Measurements from ENCODE around the gene ATP11C. TPM values are rescaled to one million over a fixed set of nuclear protein-coding genes. Genes with fewer than 3 reads are reported as not detected.
"Not testable (repeated sequence)": the region's sequence is repeated elsewhere in the genome, so short reads cannot be mapped to it uniquely, and the experiment has no call there.

ATP11C gene
- total RNA-seq, 1 donor from 2014 or later: 20.0 TPM

DNA sequence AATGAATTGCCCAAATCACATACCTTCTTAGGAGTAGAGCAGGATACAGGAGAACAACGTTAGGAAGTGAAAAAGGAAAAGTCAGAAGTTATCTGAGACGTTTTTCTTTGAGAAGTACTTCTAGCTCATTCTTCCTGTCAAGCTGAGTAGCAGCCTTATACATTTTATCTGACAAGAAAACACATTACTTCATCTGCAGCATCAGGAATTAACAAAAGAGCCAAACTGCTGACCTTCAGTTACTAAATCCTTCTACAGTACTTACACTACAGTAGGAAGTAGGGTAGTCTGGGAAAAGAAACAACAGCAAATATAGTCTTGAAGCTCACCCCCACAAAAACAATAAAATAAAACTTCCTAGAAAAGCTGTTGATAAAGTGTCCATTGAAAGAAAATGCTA is 57.0 kb downstream of the ATP11C start:
- DNase-seq: no peak
- intact Hi-C loops (cut with micrococcal nuclease): no loop called here
- peaks cover 2% of the 10 kb centered on the region for H3K4me1 Mint-ChIP-seq
- no peaks in the 10 kb centered on the region for H3K9me3 Mint-ChIP-seq
- H3K27me3 Mint-ChIP-seq: no peaks in the 10 kb centered on the region
- no peak overlapping the region for H3K4me3 Mint-ChIP-seq
- no peak overlapping the region for H3K27ac Mint-ChIP-seq
- peaks cover 8% of the 10 kb centered on the region for H3K36me3 Mint-ChIP-seq (ENCODE audit: low read depth)

DNA sequence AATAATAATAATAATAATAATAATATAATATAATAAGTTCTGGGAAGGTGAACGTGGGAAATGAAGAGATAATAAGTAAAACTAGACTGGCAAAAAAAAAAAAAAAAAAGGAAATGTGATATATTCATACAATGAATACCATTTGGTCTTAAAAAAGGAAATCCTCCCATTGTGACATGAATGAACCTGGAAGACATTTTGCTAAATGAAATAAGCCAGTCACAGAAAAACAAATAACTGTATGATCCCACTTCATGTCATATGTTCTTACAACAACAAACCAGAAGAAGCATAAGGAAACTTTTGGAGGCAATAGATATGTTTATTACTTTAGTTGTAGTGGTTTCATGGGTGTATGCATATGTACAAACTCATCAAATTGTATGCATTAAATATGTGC is 63.1 kb downstream of the ATP11C start:
- Mint-ChIP-seq H3K27me3 (no peaks in the 10 kb centered on the region), H3K4me3 (no peak overlapping the region), H3K9me3 (no peaks in the 10 kb centered on the region), H3K27ac (no peak overlapping the region), H3K36me3 (ENCODE audit: low read depth) (peaks cover 8% of the 10 kb centered on the region), H3K4me1 (peaks cover 2% of the 10 kb centered on the region)
- DNase-seq: no peak
- intact Hi-C loops (cut with micrococcal nuclease): no loop called here

DNA sequence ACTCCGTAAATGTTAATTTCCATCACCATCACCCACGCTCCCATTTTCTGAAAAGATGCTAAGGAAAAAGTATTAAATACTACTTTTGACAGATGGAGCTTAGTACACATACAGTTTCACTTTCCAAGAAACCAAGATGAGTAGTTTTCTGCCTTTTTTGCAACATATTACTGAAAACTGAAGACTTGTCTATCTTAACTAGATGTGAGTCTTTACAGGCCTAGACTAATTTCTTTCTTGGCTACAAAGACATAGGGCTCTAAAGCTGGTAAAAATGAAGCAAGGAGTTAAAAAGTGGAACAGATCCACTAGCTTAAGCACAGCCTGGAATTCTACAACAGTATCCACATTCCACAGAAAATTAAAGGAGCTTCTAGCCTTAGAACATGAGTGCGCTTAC is 68.2 kb downstream of the ATP11C start:
- intact Hi-C loops (cut with micrococcal nuclease): no loop called here
- Mint-ChIP-seq H3K4me1 (peaks cover 6% of the 10 kb centered on the region), H3K27ac (no peak overlapping the region), H3K27me3 (no peaks in the 10 kb centered on the region), H3K9me3 (no peaks in the 10 kb centered on the region), H3K4me3 (no peak overlapping the region), H3K36me3 (ENCODE audit: low read depth) (peaks cover 5% of the 10 kb centered on the region)
- no peak for DNase-seq

DNA sequence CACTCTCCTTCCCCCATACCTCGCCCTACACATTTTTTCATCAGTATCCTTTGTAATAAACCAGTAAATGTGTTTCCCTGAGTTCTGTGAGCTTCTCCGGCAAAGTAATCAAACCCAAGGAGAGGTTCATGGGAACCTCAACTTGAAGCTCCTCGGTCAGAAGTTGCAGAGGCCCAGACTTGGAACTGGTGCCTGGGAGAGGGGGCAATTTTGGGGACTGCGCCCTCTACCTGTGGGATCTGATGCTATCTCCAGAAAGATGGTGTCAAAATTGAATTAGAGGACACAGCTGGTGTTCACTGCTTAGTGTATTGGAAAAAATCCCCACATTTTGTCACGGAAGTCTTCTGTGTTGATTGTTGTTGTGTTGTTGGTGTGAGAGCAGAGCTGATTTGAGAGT is 70.6 kb downstream of the ATP11C start:
- H3K9me3 Mint-ChIP-seq: no peaks in the 10 kb centered on the region

DNA sequence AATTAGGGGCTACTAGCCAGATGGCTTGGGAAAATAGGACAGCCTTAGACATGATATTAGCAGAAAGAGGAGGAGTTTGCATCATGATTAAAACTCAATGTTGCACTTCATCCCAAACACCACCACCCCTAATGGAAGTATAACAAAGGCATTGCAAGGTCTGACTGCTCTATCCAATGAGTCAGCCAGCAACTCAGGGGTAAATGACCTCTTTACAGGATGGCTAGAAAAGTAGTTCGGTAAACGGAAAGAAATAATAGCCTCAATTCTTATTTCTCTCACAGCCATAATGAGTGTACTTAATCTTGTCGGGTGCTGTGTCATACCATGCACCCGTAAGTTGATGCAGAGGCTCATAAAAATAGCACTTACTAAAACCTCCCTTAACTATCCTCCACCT is 76.0 kb downstream of the ATP11C start:
- H3K27ac Mint-ChIP-seq; H3K4me3 Mint-ChIP-seq; DNase-seq; H3K27me3 Mint-ChIP-seq; H3K9me3 Mint-ChIP-seq; intact Hi-C loops (cut with micrococcal nuclease); H3K36me3 Mint-ChIP-seq (ENCODE audit: low read depth); H3K4me1 Mint-ChIP-seq: not testable (repeated sequence)

More for the DNA sequence above, 70.6 kb downstream of the ATP11C start:
- Mint-ChIP-seq H3K4me1 (peaks cover 5% of the 10 kb centered on the region), H3K27ac (no peak overlapping the region), H3K27me3 (no peaks in the 10 kb centered on the region), H3K4me3 (no peak overlapping the region), H3K36me3 (ENCODE audit: low read depth) (no peaks in the 10 kb centered on the region)
- no peak for DNase-seq
- intact Hi-C loops (cut with micrococcal nuclease): no loop called here

DNA sequence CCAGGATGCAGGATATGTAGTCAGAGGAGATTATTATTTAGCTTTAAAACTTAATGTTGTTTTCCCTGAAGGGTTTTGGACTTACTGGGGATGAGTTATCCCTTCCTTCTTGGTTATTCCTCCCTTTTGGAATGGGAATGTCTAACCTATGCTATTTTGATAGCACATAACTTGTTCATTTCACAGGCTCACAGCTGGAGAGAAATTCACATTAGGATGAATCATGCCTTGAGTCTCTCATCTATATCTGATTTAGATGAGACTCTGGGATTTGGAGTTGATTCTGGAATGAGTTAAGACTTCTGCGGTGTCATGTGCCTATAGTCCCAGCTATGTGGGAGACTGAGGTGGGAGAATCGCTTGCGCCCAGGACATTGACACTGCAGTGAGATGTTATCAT is 81.1 kb downstream of the ATP11C start:
- no peak overlapping the region for H3K4me3 Mint-ChIP-seq
- intact Hi-C loops (cut with micrococcal nuclease): no loop called here

DNA sequence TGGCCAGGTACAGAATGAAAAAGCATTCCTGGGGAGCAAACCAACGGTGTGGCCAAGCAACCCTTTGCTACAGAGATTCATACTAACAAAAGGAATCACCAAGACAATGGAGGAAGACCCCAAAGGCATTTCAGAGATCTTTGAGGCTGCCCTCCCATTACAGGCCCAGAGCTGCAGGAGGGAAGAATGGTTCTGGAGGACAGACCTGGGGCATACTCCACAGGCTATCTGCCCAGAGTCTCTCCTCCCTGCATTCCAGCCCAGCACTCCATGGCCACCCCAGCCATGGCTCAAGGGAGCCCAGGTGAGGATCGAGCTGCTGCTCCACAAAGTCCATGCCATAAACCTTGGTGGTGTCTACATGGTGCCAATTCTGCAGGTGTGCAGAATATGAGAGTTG is 81.9 kb downstream of the ATP11C start:
- no peak for DNase-seq
- Mint-ChIP-seq H3K4me1 (no peaks in the 10 kb centered on the region), H3K9me3 (no peaks in the 10 kb centered on the region), H3K27me3 (no peaks in the 10 kb centered on the region), H3K36me3 (ENCODE audit: low read depth) (no peaks in the 10 kb centered on the region), H3K4me3 (no peak overlapping the region), H3K27ac (no peak overlapping the region)
- intact Hi-C loops (cut with micrococcal nuclease): no loop called here

More for the DNA sequence above, 81.1 kb downstream of the ATP11C start:
- Mint-ChIP-seq H3K27ac (no peak overlapping the region), H3K9me3 (no peaks in the 10 kb centered on the region), H3K36me3 (ENCODE audit: low read depth) (no peaks in the 10 kb centered on the region), H3K4me1 (no peaks in the 10 kb centered on the region), H3K27me3 (no peaks in the 10 kb centered on the region)
- DNase-seq: no peak

DNA sequence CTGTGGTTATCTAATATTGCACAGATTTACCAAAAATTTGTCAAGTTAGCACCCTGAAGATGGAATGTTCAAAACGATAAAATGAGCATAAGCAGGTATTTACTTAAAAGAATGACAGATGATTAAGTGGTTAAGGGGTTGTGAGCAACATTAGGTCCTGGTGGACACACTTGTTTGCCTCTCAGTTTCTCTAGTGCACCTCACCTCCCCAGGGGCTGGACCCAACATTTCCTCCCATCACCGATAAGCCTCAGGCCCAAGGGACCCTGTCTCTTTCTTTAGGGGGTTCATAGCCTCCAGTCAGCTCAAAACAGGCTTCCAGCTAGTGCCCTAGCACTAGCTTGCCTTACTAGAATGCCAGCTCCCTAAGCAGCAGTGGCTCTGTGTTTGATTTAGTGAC is 88.0 kb downstream of the ATP11C start:
- Mint-ChIP-seq H3K27ac (no peak overlapping the region), H3K27me3 (no peaks in the 10 kb centered on the region), H3K4me1 (peaks cover 5% of the 10 kb centered on the region), H3K4me3 (no peak overlapping the region), H3K36me3 (ENCODE audit: low read depth) (peaks cover 2% of the 10 kb centered on the region), H3K9me3 (peaks cover 3% of the 10 kb centered on the region)
- DNase-seq: no peak
- intact Hi-C loops (cut with micrococcal nuclease): no loop called here

DNA sequence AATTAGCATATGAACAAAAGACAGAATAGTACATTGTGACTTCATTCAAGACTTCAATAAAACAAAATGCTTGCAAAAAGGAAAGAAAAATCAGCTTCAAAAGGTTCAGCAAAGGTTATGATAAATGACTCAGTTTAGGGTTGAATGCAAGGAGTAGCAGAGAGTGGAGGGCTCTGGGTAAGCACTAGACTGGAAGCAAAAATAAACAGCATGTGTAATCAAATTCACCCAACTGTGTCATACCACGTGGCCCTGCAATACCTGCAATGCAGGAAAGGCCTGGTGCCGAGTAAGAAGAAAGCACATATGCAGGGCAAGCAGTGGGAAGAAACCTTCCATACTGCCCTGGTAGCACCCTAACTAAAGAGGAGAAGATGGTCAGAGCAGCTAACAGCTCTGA is 88.7 kb downstream of the ATP11C start:
- H3K27ac Mint-ChIP-seq: no peak overlapping the region
- DNase-seq: no peak
- no peaks in the 10 kb centered on the region for H3K27me3 Mint-ChIP-seq
- peaks cover 5% of the 10 kb centered on the region for H3K4me1 Mint-ChIP-seq
- no peak overlapping the region for H3K4me3 Mint-ChIP-seq
- intact Hi-C loops (cut with micrococcal nuclease): no loop called here
- peaks cover 2% of the 10 kb centered on the region for H3K36me3 Mint-ChIP-seq (ENCODE audit: low read depth)
- peaks cover 7% of the 10 kb centered on the region for H3K9me3 Mint-ChIP-seq

DNA sequence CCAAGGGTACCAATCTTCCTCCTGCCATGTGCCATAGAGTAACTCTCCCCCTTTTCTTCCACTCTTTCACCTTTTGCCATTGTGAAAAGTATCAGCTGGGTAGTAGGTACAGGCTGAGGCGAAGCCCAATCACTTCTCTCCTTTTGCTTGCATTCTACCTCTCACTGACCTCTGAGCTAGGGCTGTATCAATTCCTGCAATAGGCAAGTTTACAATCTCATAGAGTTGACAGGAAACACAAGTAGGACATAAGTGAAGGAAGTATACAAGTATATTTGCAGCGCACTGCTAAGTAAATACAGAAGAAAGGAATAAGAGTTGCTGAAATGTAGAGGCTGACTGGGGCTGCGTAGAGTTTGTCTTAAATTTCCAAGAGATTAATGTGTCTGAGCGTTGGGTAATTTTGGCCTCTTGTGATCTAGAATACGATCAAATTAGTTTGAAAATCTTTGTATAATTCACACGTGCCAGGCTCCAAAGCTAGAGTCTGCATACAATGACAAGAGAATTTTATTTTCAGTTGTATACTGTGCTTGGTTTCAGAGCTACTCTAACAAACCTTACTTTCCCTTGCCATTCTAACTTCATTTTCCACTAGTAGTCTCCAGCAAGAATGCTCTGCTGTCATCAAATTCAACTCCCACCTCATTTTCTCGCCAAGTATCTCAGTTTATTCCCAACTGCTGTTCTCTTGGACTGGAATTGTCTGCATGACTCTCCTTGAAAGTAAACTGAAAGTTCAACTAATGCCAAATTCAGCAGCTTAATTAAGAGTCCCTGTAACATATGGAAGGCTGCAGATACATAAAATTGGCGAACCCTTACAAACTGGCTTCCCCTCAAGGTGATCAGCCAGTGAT is 90.3 kb downstream of the ATP11C start:
- DNase-seq: no peak
- peaks cover 10% of the 10 kb centered on the region for H3K9me3 Mint-ChIP-seq
- H3K4me1 Mint-ChIP-seq: peaks cover 5% of the 10 kb centered on the region
- H3K36me3 Mint-ChIP-seq (ENCODE audit: low read depth): peaks cover 5% of the 10 kb centered on the region
- no peak overlapping the region for H3K27ac Mint-ChIP-seq
- intact Hi-C loops (cut with micrococcal nuclease): no loop called here
- H3K4me3 Mint-ChIP-seq: no peak overlapping the region
- no peaks in the 10 kb centered on the region for H3K27me3 Mint-ChIP-seq

DNA sequence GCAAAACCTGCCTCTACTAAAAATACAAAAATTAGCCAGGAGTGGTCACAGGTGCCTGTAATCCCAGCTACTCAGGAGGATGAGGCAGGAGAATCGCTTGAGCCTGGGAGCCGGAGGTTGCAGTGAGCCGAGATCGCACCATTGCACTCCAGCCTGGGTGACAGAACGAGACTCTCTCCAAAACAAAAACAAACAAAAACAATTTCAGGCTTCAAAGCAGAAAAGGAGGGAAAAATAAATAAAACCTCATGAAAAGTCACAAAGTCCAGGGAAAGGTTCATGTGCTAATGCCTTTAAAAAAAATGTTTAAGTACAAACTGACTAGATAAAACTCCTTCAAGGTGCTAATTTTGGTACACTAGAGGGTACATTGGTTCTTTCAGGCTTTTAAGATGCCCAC is 96.5 kb downstream of the ATP11C start:
- intact Hi-C loops (cut with micrococcal nuclease); H3K4me1 Mint-ChIP-seq; H3K9me3 Mint-ChIP-seq; H3K27ac Mint-ChIP-seq; H3K4me3 Mint-ChIP-seq; H3K36me3 Mint-ChIP-seq (ENCODE audit: low read depth); DNase-seq; H3K27me3 Mint-ChIP-seq: not testable (repeated sequence)

DNA sequence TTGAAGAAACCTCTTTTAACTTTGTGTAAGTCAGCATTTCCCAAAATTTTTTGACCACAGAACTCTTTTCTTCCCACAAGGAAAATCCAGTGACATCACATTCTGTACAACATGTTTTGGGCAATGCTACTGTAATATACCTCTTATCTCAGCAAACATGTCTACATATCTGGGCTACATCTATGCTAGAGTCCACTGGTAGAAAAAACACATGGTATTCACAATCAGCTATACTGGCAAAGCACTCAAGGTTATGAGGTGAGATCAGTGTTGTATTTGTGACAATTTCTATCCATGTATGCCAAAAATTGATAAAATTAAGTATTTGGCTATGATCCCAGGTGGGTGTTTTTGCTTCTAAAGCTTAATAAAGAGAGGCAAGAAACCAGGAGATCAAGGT is 98.0 kb downstream of the ATP11C start:
- intact Hi-C loops (cut with micrococcal nuclease): loop anchor here (5.0 kb wide), 1 partner anchor 97 kb away; the partner anchor contains the start of gene ATP11C
- DNase-seq: no peak
- H3K4me1 Mint-ChIP-seq: peaks cover 9% of the 10 kb centered on the region
- no peaks in the 10 kb centered on the region for H3K27me3 Mint-ChIP-seq
- peaks cover 3% of the 10 kb centered on the region for H3K36me3 Mint-ChIP-seq (ENCODE audit: low read depth)
- H3K9me3 Mint-ChIP-seq: peaks cover 6% of the 10 kb centered on the region
- H3K4me3 Mint-ChIP-seq: no peak overlapping the region
- no peak overlapping the region for H3K27ac Mint-ChIP-seq

DNA sequence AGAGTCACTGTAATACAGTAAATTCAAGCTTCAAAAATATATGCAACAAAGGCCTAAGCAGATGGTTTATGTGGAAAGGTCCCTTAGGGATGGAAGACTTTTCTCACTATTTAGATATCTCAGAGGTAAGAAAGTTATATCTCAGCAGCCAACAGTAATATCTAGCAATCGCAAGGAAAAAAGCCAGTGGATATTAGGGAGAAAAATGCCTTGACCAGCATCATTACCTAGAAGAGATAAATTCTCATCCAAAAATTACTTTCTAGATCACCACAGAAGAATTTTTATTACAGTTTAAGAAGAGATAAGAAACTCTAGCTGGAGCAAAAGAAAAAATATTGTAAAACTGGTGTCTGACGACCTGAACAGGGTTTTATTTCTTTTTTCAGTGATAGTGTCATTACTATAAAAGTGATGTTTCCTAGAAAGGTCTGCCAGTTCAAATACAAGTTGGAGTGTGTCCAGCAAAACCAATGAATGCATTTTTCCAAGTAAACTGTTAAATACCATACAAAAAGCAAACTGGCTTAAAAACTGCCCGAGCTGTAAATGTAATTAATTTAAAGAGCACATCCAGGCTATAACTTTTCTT is 100.0 kb downstream of the ATP11C start:
- H3K27ac Mint-ChIP-seq: no peak overlapping the region
- no peaks in the 10 kb centered on the region for H3K27me3 Mint-ChIP-seq
- H3K4me1 Mint-ChIP-seq: peaks cover 11% of the 10 kb centered on the region
- H3K36me3 Mint-ChIP-seq (ENCODE audit: low read depth): peaks cover 2% of the 10 kb centered on the region
- H3K4me3 Mint-ChIP-seq: no peak overlapping the region
- H3K9me3 Mint-ChIP-seq: no peaks in the 10 kb centered on the region
- no peak for DNase-seq
- intact Hi-C loops (cut with micrococcal nuclease): loop anchor here (5.0 kb wide), 1 partner anchor 99 kb away; the partner anchor contains the start of gene ATP11C

DNA sequence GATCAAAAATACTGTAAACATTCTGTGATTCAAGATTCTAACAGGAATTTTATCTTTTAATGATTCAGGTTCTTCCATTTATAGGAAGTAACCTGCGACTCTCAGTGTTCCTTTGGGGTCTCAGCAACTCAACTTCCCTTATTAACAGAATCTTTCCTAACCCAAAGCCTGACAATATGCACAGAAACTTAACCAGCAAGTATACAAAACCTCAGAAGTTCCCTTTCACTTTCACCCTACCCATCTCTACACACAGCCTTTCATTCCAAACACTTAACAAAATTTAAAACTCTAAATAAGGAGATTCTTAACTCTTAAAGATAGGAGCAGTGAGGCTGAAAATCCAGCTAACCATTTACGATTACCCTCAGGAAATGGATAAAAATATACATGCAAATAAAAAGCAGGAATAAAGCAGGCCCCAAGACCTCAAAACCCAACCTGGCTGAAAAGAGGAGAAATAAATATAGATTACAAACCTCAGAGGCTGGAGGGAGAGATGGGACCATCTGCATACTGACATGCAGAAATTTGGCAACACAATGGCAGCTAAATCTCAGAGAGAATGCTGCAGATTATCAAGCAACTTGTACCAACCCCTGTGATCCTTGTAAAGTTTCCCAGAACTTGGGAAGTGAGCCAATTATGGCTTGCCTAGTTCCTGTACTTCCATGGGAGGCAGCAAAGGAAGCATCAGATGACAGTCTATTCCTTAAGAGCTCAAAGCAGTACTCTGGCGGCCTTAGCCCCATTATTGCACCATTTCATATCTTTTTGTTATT is 101.0 kb downstream of the ATP11C start:
- no peak for DNase-seq
- Mint-ChIP-seq H3K9me3 (no peaks in the 10 kb centered on the region), H3K4me1 (peaks cover 11% of the 10 kb centered on the region), H3K36me3 (ENCODE audit: low read depth) (no peaks in the 10 kb centered on the region), H3K27me3 (no peaks in the 10 kb centered on the region), H3K4me3 (peak overlapping the region; percentile 39), H3K27ac (no peak overlapping the region)
- intact Hi-C loops (cut with micrococcal nuclease): loop anchor here (5.0 kb wide), 1 partner anchor 100 kb away; the partner anchor contains the start of gene ATP11C
